Testis (tissue), 2 donors: ENCODE data around the gene TNFSF13.

Experiments used
- POLR2A ChIP-seq: fragments of 450-650 bp; IDR thresholded peaks from one replicate; pipeline ENCODE4 v1.6.1; 2017; ENCODE audit warnings: antibody characterized with exemption, mild to moderate bottlenecking, moderate library complexity
- TF ChIP-seq, protein P1 (sequence below), 3 experiments: fragments of 450-650 bp in 2 of 3; fragments of 200-600 bp in 1 of 3; sonication (generic) in 1 of 3; IDR thresholded peaks; one replicate each; pipeline ENCODE4 v1.5.1; 2016 to 2019; ENCODE audit warnings: antibody characterized with exemption in 3 of 3, mild to moderate bottlenecking in 2 of 3, moderate library complexity in 1 of 3

DNA sequence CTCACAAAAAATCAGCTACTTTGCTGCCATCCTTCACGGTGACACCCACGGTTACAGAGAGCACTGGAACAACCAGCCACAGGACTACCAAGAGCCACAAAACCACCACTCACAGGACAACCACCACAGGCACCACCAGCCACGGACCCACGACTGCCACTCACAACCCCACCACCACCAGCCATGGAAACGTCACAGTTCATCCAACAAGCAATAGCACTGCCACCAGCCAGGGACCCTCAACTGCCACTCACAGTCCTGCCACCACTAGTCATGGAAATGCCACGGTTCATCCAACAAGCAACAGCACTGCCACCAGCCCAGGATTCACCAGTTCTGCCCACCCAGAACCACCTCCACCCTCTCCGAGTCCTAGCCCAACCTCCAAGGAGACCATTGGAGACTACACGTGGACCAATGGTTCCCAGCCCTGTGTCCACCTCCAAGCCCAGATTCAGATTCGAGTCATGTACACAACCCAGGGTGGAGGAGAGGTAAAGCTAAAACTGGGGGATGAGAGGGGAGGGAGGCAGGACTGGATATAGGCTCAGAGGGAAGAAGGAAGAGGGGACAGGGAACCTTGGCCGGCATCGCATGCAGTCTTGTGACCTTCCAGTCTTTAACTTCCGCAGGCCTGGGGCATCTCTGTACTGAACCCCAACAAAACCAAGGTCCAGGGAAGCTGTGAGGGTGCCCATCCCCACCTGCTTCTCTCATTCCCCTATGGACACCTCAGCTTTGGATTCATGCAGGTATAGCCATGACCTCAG lies 21.5 kb downstream of the TNFSF13 start:
- TF ChIP-seq, protein P1, sequence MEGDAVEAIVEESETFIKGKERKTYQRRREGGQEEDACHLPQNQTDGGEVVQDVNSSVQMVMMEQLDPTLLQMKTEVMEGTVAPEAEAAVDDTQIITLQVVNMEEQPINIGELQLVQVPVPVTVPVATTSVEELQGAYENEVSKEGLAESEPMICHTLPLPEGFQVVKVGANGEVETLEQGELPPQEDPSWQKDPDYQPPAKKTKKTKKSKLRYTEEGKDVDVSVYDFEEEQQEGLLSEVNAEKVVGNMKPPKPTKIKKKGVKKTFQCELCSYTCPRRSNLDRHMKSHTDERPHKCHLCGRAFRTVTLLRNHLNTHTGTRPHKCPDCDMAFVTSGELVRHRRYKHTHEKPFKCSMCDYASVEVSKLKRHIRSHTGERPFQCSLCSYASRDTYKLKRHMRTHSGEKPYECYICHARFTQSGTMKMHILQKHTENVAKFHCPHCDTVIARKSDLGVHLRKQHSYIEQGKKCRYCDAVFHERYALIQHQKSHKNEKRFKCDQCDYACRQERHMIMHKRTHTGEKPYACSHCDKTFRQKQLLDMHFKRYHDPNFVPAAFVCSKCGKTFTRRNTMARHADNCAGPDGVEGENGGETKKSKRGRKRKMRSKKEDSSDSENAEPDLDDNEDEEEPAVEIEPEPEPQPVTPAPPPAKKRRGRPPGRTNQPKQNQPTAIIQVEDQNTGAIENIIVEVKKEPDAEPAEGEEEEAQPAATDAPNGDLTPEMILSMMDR (IDR thresholded peaks at IDR 0.05), result no peak
- no peak for TF ChIP-seq POLR2A
